OCI-LY7 (cell line): Measurements from ENCODE around the gene SLC18A3.

Source experiments
- CTCF ChIP-seq: fragments of 200-600 bp; sonication (generic); conservative IDR thresholded peaks from 2 replicates; pipeline ENCODE4 v1.5.1; 2014; ENCODE audit warnings: mild to moderate bottlenecking, antibody characterized with exemption, low read length, moderate library complexity, mixed read lengths
- EZH2phosphoT487 ChIP-seq: fragments of 200-600 bp; sonication (generic); IDR thresholded peaks from 2 replicates; pipeline ENCODE4 v1.6.1; 2018; ENCODE audit warnings: low read depth, borderline replicate concordance, mild to moderate bottlenecking, mixed run types, antibody characterized with exemption, low read length, moderate library complexity, mixed read lengths

GRCh38 chr10:49651917-49652316, 41.8 kb downstream of the SLC18A3 start:
- no peak for TF ChIP-seq EZH2phosphoT487
- TF ChIP-seq CTCF: no peak
